GM06990 (cell line): Measurements from ENCODE around the gene DNMT3B.

Experiments
- DNase-seq: peaks from one replicate; pipeline ENCODE4 v3.0.0-alpha.2; 2011; ENCODE audit not compliant: insufficient read length; ENCODE audit errors: extremely low read depth
- H3K27me3 ChIP-seq: replicated peaks from 2 replicates; pipeline ENCODE4 v1.6.0; 2011; ENCODE audit warnings: low read length; ENCODE audit not compliant: control insufficient read depth, insufficient read depth
- H3K36me3 ChIP-seq: 2 replicates; pipeline ENCODE4 v1.5.1; 2011; ENCODE audit warnings: low read length; ENCODE audit not compliant: control insufficient read depth, insufficient read depth
- H3K4me3 ChIP-seq: replicated peaks from 2 replicates; pipeline ENCODE4 v1.5.1; 2011; ENCODE audit warnings: low read depth, mild to moderate bottlenecking, control low read depth, low read length
- CTCF ChIP-seq: IDR thresholded peaks from 2 replicates; pipeline ENCODE4 v1.5.1; 2011; ENCODE audit warnings: low read length, control low read depth, mild to moderate bottlenecking, inconsistent platforms; ENCODE audit not compliant: insufficient read depth, poor library complexity, severe bottlenecking

DNMT3B gene

GRCh38 chr20:32809907-32810306 lies 47.7 kb downstream of the DNMT3B start:
- Histone ChIP-seq H3K36me3 (no peaks in the 10 kb centered on the region; the same call in 1 of the 2 replicates), H3K4me3 (no peak overlapping the region), H3K27me3 (no peaks in the 10 kb centered on the region; the same call in 1 of the 2 replicates)
- no peak for TF ChIP-seq CTCF
- no peak for DNase-seq

- no peaks in the 10 kb centered on the region; the same call in 1 of the 2 replicates for H3K36me3 ChIP-seq
- TF ChIP-seq CTCF, result no peak
- no peak overlapping the region for H3K4me3 ChIP-seq
- DNase-seq, result no peak
- no peaks in the 10 kb centered on the region; the same call in 1 of the 2 replicates for H3K27me3 ChIP-seq
Observed at GRCh38 chr20:32810941-32811340, 48.8 kb downstream of the DNMT3B start.

- no peaks in the 10 kb centered on the region; the same call in 1 of the 2 replicates for H3K27me3 ChIP-seq
- no peak for DNase-seq
- no peak overlapping the region for H3K4me3 ChIP-seq
- no peaks in the 10 kb centered on the region; the same call in 1 of the 2 replicates for H3K36me3 ChIP-seq
- TF ChIP-seq CTCF, result no peak
Observed at GRCh38 chr20:32811886-32812285, 49.7 kb downstream of the DNMT3B start.

- peak; percentile 87 for DNase-seq
- Histone ChIP-seq H3K36me3 (no peaks in the 10 kb centered on the region; the same call in 1 of the 2 replicates), H3K4me3 (peak overlapping the region; percentile 73), H3K27me3 (no peaks in the 10 kb centered on the region)
- no peak for TF ChIP-seq CTCF
Observed at GRCh38 chr20:32819992-32820697, 58.0 kb downstream of the DNMT3B start.

GRCh38 chr20:32820698-32821377 lies 58.7 kb downstream of the DNMT3B start:
- Histone ChIP-seq H3K36me3 (no peaks in the 10 kb centered on the region; the same call in 1 of the 2 replicates), H3K27me3 (no peaks in the 10 kb centered on the region), H3K4me3 (peak overlapping the region; percentile 73)
- DNase-seq, result no peak
- no peak for TF ChIP-seq CTCF
